GM13976 (cell line): ENCODE measurements around the gene SLC6A13.

Source experiments
- DNase-seq: peaks from one replicate; pipeline ENCODE4 v3.0.0; 2012; ENCODE audit warnings: low spot score
- in situ Hi-C: fragments of 300-500 bp; cut with MboI; formaldehyde crosslinking; loops from one replicate; pipeline ENCODE4 v1.12.0; 2022; ENCODE audit warnings: low sequenced_read_pairs, mixed read lengths, inconsistent platforms; ENCODE audit not compliant: unreplicated experiment
- TF ChIP-seq, protein P1 (sequence below): IDR thresholded peaks from 2 replicates; pipeline ENCODE4 v1.5.1; 2012; ENCODE audit warnings: borderline replicate concordance, mild to moderate bottlenecking; ENCODE audit not compliant: insufficient read depth; ENCODE audit errors: extremely low read depth, missing control alignments, control extremely low read depth

SLC6A13 gene

DNA sequence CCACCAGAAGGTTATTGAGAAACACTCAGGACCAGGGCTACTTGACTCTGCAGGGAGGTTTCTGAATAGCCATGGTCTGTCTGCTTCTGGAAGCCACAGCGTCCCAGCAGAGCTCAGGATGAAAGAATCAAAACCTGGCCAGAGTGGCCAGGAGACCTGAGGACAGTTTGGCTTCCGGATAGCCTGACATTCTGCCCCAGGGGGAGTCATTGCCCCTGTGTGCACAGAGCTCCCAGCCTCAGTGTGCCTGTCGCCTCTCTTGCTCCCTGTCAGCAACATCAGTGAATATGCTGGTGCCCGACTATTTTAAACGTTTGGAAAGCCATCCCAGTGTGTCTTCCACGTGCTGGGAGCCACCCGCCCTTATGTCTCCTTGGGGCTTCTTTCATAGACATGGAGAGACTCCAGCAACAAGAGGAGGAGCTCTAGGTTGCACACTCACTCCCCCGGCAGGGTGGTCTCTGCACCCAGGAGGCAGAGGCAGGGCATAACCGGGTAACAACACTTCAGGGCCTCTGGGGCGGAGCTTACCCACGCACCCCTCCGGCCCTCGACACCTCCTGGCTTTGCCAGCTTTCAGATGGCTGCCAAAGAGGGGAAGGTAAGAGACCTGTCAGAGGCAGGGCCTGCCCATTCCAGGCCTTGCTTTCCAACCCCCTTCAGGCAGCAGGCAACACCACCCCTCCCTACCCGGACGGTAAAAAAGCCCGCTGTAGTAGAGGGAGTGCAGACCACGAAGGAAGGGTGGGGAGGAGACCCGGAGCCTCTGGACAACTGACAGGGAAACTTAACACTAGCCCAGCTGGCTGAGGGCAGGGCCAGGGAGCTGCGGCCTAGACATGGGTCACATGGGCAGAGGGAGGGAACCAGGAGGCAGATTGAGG lies 29.7 kb downstream of the SLC6A13 start:
- DNase-seq, result no peak
- TF ChIP-seq, protein P1, sequence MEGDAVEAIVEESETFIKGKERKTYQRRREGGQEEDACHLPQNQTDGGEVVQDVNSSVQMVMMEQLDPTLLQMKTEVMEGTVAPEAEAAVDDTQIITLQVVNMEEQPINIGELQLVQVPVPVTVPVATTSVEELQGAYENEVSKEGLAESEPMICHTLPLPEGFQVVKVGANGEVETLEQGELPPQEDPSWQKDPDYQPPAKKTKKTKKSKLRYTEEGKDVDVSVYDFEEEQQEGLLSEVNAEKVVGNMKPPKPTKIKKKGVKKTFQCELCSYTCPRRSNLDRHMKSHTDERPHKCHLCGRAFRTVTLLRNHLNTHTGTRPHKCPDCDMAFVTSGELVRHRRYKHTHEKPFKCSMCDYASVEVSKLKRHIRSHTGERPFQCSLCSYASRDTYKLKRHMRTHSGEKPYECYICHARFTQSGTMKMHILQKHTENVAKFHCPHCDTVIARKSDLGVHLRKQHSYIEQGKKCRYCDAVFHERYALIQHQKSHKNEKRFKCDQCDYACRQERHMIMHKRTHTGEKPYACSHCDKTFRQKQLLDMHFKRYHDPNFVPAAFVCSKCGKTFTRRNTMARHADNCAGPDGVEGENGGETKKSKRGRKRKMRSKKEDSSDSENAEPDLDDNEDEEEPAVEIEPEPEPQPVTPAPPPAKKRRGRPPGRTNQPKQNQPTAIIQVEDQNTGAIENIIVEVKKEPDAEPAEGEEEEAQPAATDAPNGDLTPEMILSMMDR, result no peak
- in situ Hi-C loops, result no loop called here

DNA sequence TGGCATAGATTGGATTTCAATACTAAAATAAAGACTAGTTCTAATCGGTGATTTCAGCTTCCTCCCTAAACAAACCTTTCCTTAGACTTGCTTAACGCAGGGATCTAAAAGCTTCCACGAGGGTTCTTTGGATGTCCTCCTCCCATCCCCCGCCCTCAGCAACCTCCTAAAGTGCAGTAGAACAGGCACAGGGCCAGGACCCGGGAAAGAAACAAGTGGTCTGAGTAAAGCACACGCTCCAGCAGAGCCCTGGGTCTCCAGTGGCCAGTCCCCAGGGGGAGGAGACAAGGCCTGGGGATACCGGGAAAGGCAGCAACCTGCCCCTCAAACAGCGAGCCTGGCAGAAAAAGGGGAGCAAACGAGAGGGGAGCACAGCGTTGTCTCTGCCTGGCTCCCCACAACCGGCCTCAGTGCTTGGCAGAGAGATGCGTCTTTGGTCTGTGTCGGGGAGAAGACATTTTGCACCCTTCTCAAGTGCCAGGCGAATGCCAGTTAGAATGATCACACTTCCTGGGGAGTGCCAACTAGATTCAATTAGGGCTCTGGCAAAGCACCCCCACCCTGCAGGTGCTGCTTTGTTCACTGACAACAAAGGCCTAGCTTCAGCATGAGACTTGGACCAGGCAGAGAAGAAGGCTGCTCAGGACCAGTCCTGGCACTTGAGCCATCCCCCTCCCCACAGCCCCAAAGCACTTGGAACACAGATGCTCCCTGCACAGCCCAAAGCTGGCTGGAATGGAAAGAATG lies 31.5 kb downstream of the SLC6A13 start:
- DNase-seq, result no peak
- TF ChIP-seq, protein P1, result no peak
- in situ Hi-C loops, result no loop called here

DNA sequence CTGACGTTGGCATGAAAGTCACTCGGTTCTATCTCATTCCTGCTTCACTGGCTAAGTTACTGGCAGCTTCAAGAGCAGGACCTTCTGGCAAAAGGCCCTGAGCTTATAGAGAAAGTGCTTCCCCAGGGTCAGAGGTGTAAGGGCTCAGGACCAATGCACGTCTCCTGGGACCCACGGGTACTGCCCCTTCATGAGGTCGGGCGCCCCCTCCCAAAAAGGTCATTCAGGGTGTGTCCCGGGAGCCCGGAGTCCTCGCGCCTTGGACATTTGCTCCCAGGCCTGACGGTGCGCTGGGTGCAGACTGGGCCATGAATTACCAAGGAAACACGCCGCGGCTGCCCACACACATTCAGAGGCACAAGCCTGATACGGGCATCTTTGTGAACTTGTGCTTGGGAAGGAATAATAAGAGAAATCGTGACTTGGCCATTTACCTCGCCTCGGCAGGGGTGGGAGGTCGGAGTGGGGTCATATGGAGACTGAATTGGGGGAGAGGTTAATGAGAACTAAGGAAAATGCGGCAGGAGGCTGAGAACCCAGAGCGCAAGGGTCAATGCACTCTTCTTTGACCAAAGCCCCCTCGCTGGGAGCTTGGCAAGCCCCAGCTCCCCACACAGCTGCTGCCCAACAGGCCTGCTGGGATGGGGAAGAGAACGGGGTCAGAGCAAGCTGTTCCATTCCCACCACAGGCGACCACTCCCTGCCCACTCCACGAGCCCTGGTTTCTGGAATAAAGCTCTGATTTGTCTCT lies 33.0 kb downstream of the SLC6A13 start:
- in situ Hi-C loops, result no loop called here
- TF ChIP-seq, protein P1, result no peak
- no peak for DNase-seq

DNA sequence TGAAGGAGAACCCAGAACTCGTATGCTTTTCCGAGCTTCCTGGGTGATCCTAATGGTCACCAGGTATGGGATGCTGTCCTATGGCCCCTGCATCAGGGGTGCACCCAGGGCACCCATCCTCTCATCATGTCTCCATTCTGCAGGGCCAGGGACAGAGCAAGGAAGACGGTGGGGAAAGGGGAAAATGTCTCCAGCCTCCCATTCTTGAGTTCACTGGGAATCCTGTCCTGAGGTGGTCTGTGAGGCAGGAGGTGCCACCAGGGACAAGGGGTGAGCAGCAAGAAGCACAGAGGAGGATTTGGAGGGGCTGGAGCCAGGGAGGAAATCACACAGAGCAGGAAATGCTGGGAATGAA lies 33.8 kb downstream of the SLC6A13 start:
- in situ Hi-C loops, result no loop called here

GRCh38 chr12:227923-228845 lies 34.5 kb downstream of the SLC6A13 start:
- in situ Hi-C loops, result no loop called here
- no peak for DNase-seq

More for the DNA sequence above, 33.8 kb downstream of the SLC6A13 start:
- DNase-seq, result no peak
- TF ChIP-seq, protein P1, result no peak

More at GRCh38 chr12:227923-228845, 34.5 kb downstream of the SLC6A13 start:
- TF ChIP-seq, protein P1, result no peak
